NCI-H446 (cell line): ENCODE measurements around the gene TFR2.
A peak's percentile ranks its signal among the peaks of the same experiment; 100 is the strongest.

ENCODE experiments used
- DNase-seq, 2 experiments: peaks; one replicate each; lab custom pipeline; 2025; lab: John Stamatoyannopoulos, UW

Gene TFR2

DNA sequence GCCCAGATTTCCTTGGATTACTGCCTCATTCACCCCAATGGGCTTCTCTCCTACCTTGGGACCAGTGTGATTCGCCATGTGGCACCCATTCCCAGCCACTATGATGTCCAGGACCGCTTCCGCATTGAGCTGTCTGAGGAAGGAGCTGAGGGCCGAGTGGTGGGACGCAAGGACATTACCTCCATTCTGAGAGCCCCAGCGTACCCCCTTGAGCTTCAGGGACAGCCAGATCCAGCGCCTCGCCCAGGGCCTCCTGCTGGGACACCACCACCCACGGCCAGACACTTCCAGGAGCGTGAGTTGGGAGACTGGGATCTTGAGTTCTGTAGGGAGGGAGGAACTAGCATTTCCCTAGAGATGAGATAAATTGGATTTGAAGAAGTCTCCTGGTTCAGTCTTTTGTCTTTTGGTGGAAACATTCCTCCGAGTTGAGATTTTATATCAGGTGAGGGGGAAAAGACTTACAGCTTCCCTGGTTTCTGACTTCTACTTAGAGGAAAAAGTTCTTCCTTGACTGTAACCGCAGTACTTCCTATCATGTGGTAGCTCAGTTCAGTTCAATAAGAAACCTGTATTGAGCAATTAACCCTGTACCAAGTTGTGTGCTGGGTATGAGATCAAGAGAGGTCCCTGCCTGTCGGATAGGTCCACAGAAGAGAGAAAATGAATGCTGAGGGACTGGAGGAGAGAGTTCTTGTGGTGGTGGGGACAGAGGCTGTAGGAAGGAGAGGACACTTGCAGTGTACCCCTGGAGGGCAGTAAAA lies 27.8 kb downstream of the TFR2 start:
- DNase-seq: no peak

DNA sequence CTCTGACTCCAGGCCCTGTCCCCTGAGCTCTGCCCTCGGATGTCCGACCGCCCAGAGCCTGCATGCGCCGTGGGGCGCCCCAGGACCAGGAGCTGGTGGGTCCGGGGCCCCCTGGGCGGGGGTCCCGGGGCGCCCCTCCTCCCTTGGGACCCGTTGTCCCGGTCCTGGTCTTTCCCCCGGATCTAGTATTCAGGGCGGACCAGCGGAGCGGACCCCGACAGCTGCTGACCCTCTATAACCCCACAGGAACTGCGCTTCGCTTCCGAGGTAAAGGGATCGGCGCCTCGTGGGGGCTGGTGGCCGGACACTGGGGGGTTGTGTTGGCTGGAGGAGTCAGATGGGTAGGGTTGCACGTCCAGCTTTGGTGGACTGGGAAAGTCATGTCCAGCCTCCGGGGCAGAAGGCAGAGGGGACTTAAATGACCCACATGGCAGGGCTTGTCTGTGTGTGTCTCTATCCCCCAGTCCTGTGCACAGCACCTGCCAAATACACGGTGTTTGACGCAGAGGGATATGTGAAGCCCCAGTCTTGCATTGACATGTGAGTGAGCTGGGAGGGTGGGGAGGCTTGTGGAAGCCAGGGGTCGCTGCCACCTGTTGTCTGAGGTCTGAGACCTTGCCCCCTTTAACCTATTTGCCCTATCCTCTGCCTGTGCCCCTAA lies 28.5 kb downstream of the TFR2 start:
- no peak for DNase-seq

DNA sequence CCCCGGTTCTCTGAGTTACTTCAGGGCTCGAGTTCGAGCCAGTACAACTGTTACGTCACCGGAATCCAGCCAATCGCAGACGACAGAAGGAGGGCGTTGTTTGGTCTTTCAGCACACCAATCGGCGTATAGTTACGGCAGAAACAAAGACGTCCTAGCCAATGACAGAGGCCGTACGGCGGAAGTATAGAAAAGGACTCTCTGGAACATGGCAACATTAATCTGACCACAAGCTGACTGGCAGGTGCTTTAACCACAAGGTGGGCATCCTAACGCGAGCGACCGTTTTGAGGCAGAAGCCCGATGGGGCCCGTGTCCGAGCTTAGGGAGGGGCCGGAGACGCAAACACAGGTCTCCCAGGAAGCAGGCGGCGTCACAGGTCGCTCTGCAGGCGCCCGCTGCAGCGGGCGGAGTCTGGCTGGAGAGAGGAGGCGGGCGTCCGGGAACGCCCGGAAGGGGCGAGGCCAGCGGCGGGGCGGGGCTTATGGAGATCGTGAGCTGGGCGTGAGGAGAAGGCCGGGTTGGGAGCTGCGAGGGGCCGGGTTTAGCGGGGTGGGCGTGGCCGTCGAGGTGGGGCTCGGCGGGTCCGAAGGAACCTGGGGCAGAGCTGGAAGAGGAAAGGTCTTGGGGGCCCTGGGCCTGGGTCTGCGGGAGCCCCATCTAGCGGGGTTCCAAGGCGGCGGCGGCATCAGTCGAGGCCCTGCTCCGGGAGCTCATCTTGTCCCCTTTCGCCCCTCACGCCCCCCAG lies 29.2 kb downstream of the TFR2 start, which contains the start of gene MOSPD3:
MOSPD3 (plus strand) TSS at position 558 of the 747 bp plus-strand sequence. CDS start 252 bp downstream, outside the sequence.
- DNase-seq: peak; percentile 93 to 98

DNA sequence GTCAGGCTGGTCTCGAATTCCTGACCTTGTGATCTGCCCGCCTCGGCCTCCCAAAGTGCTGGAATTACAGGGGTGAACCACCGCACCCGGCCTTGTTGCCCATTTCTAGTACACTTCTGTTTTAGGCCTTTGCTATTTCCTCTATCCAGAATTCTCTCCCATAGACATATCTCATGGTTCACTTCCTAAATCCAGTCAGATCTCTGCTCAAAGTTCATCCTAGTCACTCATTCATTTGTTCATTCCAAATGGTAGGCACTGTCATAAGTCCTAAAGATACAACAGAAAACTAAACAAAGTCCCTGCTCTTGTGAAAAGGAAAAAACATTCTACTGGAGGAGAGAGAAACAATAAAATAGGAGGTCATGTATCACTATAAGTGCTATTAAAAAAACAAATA lies 31.4 kb downstream of the TFR2 start:
- no peak for DNase-seq

DNA sequence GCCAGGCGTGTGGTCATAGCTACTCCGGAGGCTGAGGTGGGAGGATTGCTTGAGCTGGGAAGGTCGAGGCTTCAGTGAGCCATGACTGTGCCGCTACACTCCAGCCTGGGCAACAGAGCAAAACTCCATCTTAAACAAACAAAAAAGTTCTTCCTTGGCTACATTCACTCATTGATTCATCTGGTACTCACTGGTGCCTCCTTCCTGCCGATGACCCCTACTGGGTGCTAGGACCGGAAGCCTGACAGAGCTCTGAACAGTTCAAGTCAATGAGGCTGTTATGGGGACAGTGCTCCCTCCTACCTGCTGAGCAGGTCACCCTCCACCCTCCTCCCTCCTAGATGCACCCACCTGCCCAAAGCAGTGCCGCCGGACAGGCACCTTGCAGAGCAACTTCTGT lies 34.2 kb downstream of the TFR2 start:
- DNase-seq: no peak

DNA sequence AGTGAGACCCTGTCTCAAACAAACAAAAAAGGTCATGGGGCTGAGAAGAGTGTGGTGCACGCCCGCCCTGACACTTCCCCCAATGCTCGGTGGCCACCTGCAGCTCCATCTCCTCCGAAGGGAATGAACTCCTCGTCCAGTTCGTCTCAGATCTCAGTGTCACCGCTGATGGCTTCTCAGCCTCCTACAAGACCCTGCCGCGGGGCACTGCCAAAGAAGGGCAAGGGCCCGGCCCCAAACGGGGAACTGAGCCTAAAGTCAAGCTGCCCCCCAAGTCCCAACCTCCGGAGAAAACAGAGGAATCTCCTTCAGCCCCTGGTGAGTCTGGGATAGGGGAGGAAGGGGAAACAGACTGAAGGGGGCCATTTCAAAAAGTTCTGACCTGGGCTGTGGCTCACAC lies 35.0 kb downstream of the TFR2 start:
- no peak for DNase-seq

DNA sequence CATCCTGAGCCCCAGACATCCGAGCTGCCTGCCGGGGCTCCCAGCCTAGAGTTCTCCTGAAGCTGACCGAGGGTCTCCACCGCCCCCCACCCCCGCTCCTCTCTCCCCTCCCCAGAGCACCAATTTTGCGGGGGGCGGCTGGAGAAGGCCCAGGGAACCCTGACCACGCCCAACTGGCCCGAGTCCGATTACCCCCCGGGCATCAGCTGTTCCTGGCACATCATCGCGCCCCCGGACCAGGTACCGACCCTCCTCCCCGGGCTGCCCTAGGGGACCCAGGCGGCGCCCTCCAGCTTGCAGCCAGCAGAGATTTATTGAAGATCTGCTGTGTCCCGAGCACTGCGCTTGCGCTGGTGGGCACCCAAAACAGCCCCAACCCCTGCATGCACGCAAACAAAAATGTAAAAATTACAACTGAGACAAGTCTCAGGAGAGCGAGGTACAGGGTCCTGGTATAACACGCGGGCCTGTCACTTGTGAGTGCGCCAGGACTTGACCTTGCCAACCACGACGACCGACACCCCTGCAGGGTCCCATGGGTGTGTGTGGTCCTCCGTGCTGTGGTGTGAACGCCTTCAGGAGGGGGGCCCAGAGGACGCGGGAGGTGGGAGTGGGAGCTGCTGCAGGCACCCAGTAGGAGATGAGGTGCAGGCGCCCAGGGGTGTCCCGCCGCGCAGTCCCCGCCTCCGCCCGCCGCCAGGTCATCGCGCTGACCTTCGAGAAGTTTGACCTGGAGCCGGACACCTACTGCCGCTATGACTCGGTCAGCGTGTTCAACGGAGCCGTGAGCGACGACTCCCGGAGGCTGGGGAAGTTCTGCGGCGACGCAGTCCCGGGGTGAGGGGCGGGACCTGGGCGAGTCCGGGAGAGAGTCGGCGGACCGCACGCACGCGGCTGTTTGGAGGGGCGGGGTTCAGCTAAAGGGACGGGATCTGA lies 36.1 kb downstream of the TFR2 start:
- DNase-seq: no peak

DNA sequence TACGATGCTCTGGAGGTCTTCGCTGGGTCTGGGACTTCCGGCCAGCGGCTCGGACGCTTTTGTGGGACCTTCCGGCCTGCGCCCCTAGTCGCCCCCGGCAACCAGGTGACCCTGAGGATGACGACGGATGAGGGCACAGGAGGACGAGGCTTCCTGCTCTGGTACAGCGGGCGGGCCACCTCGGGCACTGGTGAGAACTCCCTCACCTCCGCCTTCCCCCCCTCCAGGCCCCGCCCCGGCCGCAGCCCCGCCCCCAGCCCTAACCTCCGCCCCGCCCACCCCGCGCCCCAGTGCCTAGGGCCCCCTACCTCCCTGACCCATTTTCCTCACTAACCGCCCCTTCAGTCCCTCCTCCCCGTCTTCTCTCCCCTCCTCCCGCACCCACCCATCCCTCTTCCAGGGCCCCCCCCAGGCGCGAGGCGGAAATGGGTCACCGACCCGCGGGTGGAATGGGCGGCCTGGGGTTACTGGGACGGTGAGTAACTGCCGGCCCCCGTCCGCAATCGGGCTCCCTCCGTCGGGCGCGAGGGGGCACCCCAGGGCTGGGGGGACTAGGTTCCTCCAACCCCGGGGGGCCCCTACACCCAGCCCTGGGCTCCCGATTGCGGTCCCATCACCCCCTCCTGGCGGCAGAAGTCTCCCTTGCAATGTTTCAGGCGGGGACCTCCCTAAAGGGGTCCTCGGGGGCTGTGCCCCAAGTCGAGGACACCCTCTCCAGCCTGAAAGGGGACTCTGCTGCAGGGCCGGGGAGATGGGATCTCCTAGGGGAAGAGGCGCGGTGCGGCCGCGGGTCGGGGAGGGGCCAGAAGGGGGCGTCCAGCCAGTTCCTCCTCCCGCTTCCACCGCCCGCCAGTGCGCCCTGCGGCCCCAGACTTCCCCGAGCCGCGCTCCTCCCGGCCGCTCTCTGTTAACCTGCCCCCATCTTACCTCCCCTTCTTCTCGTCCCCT lies 37.0 kb downstream of the TFR2 start:
- peak; percentile 15 to 52 for DNase-seq

DNA sequence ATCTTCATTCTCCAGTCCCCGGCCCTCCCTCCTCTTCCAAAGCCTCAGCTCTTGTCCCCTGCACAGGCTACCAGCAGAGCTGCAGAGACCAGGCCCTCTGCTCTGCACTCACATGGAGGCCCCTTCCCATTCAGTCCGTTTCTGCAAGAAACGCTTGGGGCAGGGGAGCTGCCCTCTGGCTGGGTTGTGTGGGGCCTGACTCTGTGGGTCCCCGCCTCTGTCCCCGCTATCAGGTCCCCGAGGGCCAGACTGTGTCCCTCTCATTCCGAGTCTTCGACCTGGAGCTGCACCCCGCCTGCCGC lies 37.7 kb downstream of the TFR2 start:
- DNase-seq: no peak

DNA sequence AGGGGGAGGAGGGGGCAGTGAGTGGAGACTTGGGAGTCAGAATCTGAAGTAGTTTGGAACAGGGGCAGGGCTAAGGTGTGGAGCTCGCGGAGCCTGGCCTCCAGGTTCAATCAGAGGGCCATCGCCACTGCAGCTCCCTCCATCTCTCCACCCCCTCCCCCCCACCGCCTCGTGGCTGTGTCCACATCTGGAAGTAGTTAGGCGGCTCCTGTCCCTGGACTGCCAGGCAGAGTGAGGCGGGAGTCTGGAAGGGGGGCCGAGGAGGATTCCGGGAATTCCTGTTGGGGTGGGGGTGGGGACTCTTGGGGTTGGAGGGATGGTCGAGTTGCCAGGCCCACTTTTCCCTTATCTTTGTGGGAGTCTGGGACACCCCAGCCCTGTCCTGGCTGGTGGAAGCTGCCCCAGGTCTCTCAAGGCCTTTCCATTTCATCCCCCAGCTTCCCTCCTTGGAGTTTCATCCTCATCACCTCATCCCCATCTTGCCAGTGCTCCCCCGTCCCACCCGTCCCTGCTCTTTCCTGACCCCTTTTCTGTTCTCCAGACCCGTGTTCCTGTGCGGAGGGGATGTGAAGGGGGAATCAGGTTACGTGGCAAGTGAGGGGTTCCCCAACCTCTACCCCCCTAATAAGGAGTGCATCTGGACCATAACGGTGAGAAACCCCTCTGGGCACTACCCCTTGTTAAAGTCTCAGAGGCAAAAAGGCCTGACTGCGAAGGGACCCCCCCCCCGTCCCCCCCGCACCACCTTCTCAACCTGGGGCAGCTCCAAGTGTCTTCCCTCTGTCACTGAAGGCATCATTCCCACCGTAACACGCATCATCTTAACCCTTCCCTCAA lies 38.2 kb downstream of the TFR2 start:
- DNase-seq: no peak

DNA sequence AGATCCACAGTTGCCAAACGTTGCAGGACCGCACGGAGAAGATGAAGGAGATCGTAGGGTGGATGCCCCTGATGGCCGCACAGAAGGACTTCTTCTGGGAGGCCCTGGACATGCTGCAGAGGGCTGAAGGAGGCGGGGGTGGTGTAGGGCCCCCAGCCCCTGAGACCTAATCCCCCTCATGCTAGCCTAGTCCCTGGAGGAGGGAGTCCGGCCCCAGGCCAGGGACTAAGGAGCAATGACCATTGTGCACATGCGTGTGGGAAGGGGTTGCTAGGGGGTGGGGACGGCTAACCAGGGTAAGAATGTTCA lies 40.7 kb downstream of the TFR2 start:
- DNase-seq: no peak

DNA sequence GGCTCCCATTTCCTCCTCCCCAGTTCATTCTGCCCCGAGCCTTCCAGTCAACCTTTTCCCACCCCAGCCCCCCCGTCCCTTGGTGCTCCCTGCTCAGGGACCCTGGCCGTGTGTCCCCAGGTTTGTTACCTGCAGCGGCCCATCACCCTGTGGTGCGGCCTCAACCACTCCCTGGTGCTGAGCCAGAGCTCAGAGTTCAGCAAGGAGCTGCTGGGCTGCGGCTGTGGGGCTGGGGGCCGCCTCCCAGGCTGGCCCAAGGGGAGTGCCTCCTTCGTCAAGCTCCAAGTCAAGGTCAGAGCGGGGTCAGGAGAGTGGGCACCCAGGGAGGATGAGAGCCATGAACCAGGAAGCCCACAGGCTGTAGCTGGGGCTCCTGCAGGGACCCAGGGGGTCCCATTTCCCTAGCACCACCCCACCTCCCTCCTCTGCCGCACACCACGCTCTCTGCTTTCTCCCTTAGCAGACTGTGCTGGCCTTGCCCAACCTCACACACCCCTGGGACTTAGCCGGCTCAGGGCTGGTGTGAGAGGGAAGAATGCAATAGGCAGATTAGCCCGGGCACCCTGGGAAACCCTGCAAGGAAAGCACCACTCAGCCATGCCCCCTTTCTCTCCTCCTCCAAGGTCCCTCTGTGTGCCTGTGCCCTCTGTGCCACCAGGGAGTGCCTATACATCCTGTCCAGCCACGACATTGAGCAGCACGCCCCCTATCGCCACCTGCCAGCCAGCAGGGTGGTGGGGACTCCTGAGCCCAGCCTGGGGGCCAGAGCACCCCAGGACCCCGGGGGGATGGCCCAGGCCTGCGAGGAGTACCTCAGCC lies 41.2 kb downstream of the TFR2 start:
- DNase-seq: no peak

DNA sequence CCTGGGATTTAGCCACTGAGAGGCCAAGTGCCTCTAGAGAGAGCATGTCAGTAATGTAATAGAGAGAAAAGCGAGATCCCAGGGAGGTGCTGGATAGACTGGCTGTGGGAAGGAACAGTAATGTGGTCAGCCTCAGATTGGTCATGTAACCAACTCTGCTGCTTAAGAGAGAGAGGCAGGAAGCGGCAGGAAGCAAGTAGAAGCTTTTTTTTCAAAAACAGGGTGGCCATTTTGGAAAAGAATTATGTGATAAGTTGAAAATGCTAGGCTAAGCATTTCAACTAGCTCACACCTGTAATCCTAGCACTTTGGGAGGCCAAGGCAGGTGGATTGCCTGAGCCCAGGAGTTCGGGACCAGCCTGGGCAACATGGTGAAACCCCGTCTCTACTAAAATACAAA lies 42.9 kb downstream of the TFR2 start:
- no peak for DNase-seq

DNA sequence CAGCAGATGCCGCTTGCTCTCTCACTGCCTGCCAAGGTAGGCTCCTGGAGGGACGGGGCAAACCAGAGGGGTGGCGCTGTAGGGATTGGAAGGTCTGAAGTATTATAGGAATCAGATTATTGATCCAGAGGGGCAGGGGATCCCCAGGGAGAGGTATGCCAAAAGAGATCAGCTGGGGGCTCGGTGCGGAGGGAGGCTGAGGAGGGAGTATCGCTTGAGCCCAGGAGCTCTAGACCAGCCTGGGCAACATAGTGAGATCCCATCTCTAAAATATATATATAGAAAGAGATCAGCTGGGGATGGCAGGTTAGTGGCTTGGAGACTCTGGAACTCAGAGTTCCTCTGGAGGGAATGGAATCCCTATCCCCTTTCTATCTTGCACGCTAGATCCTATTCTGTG lies 46.2 kb downstream of the TFR2 start:
- no peak for DNase-seq

DNA sequence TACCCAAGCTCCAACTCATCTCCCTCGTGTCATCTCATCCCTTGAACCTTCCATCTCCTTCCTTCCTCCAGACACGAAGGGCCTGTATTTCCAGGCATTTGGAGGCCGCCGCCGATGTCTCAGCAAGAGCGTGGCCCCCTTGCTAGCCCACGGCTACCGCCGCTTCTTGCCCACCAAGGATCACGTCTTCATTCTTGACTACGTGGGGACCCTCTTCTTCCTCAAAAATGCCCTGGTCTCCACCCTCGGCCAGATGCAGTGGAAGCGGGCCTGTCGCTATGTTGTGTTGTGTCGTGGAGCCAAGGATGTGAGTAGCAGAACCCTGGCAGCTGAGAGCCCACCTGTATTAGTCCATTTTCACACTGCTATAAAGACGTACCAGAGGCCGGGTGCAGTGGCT lies 49.8 kb downstream of the TFR2 start:
- DNase-seq: no peak

DNA sequence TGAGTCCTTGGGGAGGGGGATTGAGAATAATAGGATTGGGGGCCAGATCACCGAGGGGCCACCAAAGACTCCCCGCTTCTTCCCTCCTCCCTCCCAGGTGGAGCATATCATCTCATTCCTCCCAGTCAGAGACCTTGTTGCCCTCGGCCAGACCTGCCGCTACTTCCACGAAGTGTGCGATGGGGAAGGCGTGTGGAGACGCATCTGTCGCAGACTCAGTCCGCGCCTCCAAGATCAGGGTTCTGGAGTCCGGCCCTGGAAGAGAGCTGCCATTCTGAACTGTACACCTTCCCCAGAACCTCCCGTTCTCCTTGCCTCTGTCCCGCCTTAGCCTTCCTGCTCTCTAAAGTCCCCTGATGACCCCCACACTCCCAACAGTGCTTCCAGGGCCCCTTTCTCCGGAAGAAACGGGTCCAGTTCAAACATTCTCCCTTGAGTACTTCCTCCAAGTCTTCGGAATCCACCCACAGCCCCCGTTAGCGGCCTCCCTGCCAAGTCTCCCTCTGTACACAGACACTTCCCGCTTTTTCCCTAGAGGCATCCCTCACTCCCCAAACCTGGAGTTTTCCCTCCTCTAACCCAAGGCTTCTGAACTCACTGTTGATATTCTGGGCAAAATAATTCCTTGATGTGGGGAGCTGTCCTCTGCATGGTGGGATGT lies 51.1 kb downstream of the TFR2 start:
- no peak for DNase-seq

DNA sequence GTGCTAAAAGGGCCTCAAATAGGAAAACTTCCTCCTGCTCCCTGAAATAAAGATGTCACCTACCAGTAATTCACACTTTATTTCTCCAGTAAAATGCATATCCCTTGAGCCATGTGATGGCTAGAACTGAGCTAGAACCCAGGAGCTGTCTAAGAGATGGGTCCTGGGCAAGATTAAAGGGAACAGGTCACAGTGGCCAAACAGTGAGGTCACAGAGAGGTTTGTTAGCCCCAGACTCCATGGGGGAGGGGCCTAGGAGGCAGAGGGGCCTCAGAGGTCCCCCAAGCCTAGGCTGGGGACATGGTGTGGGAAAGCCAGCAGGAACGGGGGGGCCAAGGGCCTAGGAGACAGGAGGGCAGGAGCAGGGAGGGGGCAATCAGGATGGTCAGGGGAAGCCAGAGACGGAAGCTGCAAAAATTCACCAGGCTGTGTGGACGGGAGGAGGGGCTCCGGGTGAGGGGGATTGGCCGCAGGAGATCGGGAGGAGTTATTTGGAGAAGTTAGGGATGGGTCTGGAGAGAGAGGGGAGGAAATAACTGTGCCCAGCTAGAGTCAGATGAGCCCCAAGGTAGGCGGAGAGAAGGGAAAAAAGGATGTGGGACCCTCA lies 51.9 kb downstream of the TFR2 start:
- no peak for DNase-seq

DNA sequence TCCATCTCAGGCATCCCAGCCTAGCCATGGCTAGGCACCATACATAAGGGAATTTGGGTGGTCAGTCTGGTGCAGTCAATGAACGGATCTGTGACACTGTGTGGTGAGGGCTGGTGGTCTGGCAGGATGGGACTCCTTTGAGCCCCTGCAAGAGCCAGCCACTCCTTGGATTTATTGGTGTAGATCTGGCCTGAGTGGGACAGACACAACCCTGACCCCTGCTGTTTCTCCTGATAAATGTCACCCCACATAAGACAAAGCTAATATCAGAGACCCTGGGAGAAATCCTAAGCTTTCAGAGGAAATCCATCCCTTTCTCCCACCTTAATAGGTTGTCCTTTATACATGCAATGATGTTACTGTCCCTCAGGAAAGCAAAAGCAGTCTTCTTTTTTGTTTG lies 52.9 kb downstream of the TFR2 start:
- no peak for DNase-seq
